Adrenal gland (tissue), 12 donors: ENCODE results near the gene DEPDC4. TPM values are rescaled to one million over a fixed set of nuclear protein-coding genes. Genes with fewer than 3 reads are reported as not detected.

ENCODE experiments used
- DNase-seq, 7 donors: peaks; one replicate each; pipeline ENCODE4 v3.0.0-alpha.2; 2019 to 2020
- H3K27ac ChIP-seq, 5 donors: fragments of 200-600 bp; sonication (generic) in 4 of 5; 1 replicate in 3 of 5; 2 replicates in 2 of 5; pipeline versions ENCODE4 v1.5.1 to v1.8.0; 2016 to 2020; ENCODE audit warnings: mild to moderate bottlenecking in 1 of 5
- H3K27me3 ChIP-seq: fragments of 200-600 bp; 2 replicates; pipeline ENCODE4 v1.8.0; 2021
- H3K36me3 ChIP-seq, 2 donors: fragments of 200-600 bp; replicated peaks in 1 of 2; 1 replicate in 1 of 2; 2 replicates in 1 of 2; pipeline versions ENCODE4 v1.5.1 to v1.8.0; 2018 to 2022
- H3K4me1 ChIP-seq, 2 donors: fragments of 200-600 bp; replicated peaks in 1 of 2; 1 replicate in 1 of 2; 2 replicates in 1 of 2; pipeline versions ENCODE4 v1.5.1 to v1.8.0; 2018 to 2021
- H3K4me3 ChIP-seq, 4 donors: fragments of 200-600 bp; sonication (generic) in 3 of 4; one replicate each; pipeline ENCODE4 v1.5.1; 2016 to 2018
- H3K9me3 ChIP-seq, 3 donors: fragments of 200-600 bp; sonication (generic) in 1 of 3; replicated peaks in 1 of 3; 1 replicate in 2 of 3; 2 replicates in 1 of 3; pipeline versions ENCODE4 v1.5.1 to v1.8.0; 2016 to 2021
- POLR2A ChIP-seq, 2 donors: fragments of 450-650 bp; IDR thresholded peaks; one replicate each; pipeline ENCODE4 v1.6.1; 2017; ENCODE audit warnings: antibody characterized with exemption in 2 of 2, mild to moderate bottlenecking in 2 of 2, moderate library complexity in 1 of 2
- WGBS, 4 donors: extraction: QIAGEN DNeasy Blood & Tissue Kit in 2 of 4; methylation state at CpG; one replicate each; pipeline versions ENCODE4 v1.1.5 to v1.1.7; 2013 to 2017; 5-methylcytosine and 5-hydroxymethylcytosine counted together
- intact Hi-C, 2 donors: fragments of 100-400 bp; cut with DNase I; formaldehyde crosslinking; loops; one replicate each; pipeline versions ENCODE4 v1.14.1 to v1.15.0; 2022 to 2023
- polyA plus RNA-seq, 3 donors: library from polyadenylated mRNA; stranded (reverse); fragments of 200-250 nt in 2 of 3; fragments of 350-450 nt in 1 of 3; fragmentation: Illumina TruSeq in 1 of 3; extraction: RNeasy Lipid Tissue Mini Kit (QIAGEN cat#74804) in 1 of 3; gene quantifications; one replicate each; pipeline ENCODE4 v1.2.3, GENCODE V29; 2013 to 2014
- total RNA-seq, 9 donors: library from RNA; depleted of rRNA in 4 of 9; stranded (reverse); fragments of >200 nt in 4 of 9; fragments of 120-200 nt in 1 of 9; fragmentation: NEBNext Ultra II Directional in 1 of 9; extraction: Animal tissue kit (Norgen Biotek cat#: 25700) in 1 of 9; gene quantifications; one replicate each; pipeline versions ENCODE4 v1.1.0 to v1.2.4, GENCODE V29; 2013 to 2023
- TF ChIP-seq, protein P1 (sequence below), 6 experiments: fragments of 450-650 bp in 4 of 6; fragments of 200-600 bp in 2 of 6; sonication (generic) in 1 of 6; IDR thresholded peaks; 1 replicate in 5 of 6; 2 replicates in 1 of 6; pipeline versions ENCODE4 v1.5.1 to v1.8.0; 2016 to 2021; ENCODE audit warnings: antibody characterized with exemption in 6 of 6, mild to moderate bottlenecking in 2 of 6, moderate library complexity in 1 of 6
- donor health status: healthy with polysubstance abuse.
- donor health status: Bipolar disorder and iron deficiency.
- donor health status: DM: yes; HTN: yes; CAD: no.
- donor health status: DM: no; HTN: no; CAD: no.
- donor health status: DM: no; HTN: no; CAD: no.
- donor health status: DM: yes; HTN: yes; CAD: no.

The DEPDC4 gene
- total and polyA plus RNA-seq, 12 donors: 0.17 to 3.5 (median 1.5) TPM; not detected in 1

DNA sequence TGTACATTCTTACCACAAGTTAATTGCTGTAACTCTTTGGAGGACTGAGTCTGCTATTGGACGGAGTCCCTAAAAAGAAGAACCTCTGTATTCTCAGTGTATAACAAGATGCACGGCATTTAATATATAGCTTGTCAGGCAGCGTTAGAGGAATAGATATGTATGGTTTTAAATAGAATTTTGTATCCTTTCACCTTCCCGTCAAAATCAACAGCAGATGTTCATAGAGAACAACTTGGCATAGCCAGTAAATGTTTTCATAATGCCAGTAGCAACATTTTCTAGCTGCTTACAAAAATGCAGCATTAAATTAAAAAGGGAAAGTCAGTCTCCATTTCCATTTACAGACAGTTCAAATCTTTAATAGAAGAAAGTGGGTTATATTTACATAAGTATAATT is 6.9 kb upstream of the DEPDC4 start:
- no peak for DNase-seq
- H3K27me3 ChIP-seq: no peaks in the 10 kb centered on the region
- peaks cover 21 to 47% of the 10 kb centered on the region in 2 donors for H3K4me1 ChIP-seq
- H3K9me3 ChIP-seq: no peaks in the 10 kb centered on the region
- intact Hi-C loops: no loop called here
- H3K36me3 ChIP-seq: no peaks in the 10 kb centered on the region
- no peak overlapping the region for H3K27ac ChIP-seq
- WGBS, 4 donors: 82 to 95% (median 88%) methylated on average over 4 of the region's 4 CpGs
- TF ChIP-seq, protein P1, sequence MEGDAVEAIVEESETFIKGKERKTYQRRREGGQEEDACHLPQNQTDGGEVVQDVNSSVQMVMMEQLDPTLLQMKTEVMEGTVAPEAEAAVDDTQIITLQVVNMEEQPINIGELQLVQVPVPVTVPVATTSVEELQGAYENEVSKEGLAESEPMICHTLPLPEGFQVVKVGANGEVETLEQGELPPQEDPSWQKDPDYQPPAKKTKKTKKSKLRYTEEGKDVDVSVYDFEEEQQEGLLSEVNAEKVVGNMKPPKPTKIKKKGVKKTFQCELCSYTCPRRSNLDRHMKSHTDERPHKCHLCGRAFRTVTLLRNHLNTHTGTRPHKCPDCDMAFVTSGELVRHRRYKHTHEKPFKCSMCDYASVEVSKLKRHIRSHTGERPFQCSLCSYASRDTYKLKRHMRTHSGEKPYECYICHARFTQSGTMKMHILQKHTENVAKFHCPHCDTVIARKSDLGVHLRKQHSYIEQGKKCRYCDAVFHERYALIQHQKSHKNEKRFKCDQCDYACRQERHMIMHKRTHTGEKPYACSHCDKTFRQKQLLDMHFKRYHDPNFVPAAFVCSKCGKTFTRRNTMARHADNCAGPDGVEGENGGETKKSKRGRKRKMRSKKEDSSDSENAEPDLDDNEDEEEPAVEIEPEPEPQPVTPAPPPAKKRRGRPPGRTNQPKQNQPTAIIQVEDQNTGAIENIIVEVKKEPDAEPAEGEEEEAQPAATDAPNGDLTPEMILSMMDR (IDR thresholded peaks at IDR 0.05): no peak
- no peak for TF ChIP-seq POLR2A (IDR thresholded peaks at IDR 0.05)
- H3K4me3 ChIP-seq: no peak overlapping the region

DNA sequence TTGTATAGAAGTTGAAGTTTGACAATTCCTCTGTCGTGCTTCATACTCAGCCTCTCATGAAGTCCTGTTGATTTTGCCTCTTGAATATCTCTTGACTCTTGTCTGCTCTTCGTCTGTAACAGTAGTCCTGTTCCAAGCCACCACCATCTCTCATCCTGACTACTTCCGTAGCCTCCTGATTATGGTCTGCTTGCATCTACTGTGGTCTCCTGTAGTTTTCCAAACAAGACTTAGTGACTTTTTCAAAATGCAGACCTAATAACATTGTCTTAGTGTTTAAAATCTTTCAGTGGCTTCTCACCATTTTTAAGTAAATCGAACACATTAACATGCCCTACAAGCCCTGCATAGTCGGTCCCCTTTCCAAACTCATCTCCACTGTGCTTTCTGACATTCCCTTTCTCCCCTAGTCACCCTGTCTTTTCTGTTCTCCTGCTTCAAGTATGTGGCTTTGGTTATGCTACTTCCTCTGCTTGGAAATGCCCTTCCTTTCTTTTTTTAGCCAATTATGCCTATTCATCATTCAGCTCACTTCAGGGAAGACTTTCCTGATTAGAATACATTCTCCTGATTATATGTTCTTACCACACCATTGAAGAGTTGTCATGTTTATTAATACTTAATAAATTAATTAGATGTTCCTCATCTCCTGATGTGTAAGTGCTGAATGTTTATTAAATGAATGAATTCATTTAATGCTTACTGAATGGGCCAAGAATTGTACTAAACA is 2.1 kb upstream of the DEPDC4 start:
- DNase-seq: no peak
- Histone ChIP-seq H3K4me3 (peak overlapping the region in 1 of 4 donors; percentile 65), H3K27ac (peak overlapping the region in 1 of 5 donors; percentile 14), H3K4me1 (peaks cover 22 to 57% of the 10 kb centered on the region in 2 donors), H3K27me3 (no peaks in the 10 kb centered on the region), H3K9me3 (no peaks in the 10 kb centered on the region), H3K36me3 (no peaks in the 10 kb centered on the region)
- WGBS, 4 donors: 36 to 56% (median 45%) methylated on average over 5 of the region's 5 CpGs
- intact Hi-C loops: no loop called here
- TF ChIP-seq, protein P1 (IDR thresholded peaks at IDR 0.05): no peak
- no peak for TF ChIP-seq POLR2A (IDR thresholded peaks at IDR 0.05)

DNA sequence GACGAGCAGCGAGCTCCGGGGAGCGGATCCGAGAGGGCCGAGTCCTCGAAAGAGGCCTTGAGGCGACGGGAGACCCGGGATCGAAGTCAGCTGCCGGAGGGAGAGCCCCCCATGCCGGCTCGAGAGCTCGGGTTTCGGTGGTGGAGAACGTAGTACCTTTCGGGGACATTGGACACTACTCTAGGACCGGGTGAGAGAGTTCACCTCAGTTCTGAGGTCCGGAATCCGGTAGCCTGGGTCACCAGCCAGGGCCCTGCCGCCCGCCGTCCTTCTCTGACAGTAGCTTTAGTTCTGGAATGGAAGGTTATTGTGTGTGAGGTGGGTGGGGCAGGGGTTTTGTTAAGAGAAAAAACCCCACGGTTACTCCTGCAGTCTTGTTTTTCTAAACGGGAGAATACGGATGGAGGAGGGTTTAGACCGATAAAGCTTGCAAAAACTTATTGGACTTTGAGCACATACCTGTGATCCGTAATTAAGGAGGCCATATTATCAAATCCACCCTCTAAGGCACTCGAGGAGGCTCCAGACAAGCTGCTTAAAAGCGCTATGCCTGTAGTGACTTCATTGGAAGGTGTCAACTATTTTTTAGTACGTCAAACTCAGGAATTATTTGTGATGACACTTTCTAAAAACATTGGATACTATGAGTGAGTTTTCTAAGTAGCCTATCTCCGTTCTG is 863 bp upstream of the DEPDC4 start:
- peak in 4 of 7 donors; percentile 46 to 72 (median 50) for DNase-seq
- TF ChIP-seq POLR2A (IDR thresholded peaks at IDR 0.05): no peak
- TF ChIP-seq, protein P1 (IDR thresholded peaks at IDR 0.05): no peak
- WGBS, 4 donors: 0 to 1% (median 1%) methylated on average over 17 to 33 of the region's 33 CpGs
- Histone ChIP-seq H3K4me1 (peaks cover 22 to 48% of the 10 kb centered on the region in 2 donors), H3K36me3 (no peaks in the 10 kb centered on the region), H3K4me3 (peak overlapping the region; percentile 38 to 78 (median 62)), H3K9me3 (no peaks in the 10 kb centered on the region), H3K27me3 (no peaks in the 10 kb centered on the region), H3K27ac (peak overlapping the region; percentile 96 to 98 (median 97))
- intact Hi-C loops: no loop called here

DNA sequence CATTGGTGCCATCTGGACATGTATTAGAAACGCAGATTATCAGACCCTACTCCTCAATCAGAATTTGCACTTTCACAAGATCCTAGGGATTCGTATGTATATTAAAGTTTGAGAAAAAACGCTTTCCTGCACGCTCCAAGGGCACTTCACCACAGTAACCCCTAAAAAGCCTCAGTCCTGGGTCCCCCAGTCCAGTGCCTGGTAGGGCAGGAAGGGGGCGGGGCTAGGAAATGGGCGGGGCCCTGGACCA is 369 bp downstream of the DEPDC4 start:
- H3K27ac ChIP-seq: peak overlapping the region in 3 of 5 donors; percentile 96 to 98 (median 97)
- intact Hi-C loops: no loop called here

More for the DNA sequence above, 369 bp downstream of the DEPDC4 start:
- no peak for TF ChIP-seq POLR2A (IDR thresholded peaks at IDR 0.05)
- TF ChIP-seq, protein P1 (IDR thresholded peaks at IDR 0.05): no peak
- H3K9me3 ChIP-seq: no peaks in the 10 kb centered on the region
- H3K27me3 ChIP-seq: no peaks in the 10 kb centered on the region
- H3K4me3 ChIP-seq: peak overlapping the region in 3 of 4 donors; percentile 60 to 78 (median 65)
- 1 to 9% (median 5%) methylated on average over 2 to 6 of the region's 6 CpGs for WGBS, 4 donors
- peaks cover 15 to 35% of the 10 kb centered on the region in 2 donors for H3K4me1 ChIP-seq
- no peaks in the 10 kb centered on the region for H3K36me3 ChIP-seq
- DNase-seq: peak in 1 of 7 donors; percentile 92
